K562 (cell line): ENCODE results near the gene TSPAN32. TPM values are rescaled to one million over a fixed set of nuclear protein-coding genes. Genes with fewer than 3 reads are reported as not detected.

Source experiments
- SMAD3 ChIP-seq: fragments of 450-650 bp; formaldehyde crosslinking; conservative IDR thresholded peaks from 2 replicates; pipeline ENCODE4 v1.4.0; 2020; ENCODE audit warnings: mild to moderate bottlenecking
- TEAD1 ChIP-seq, 2 experiments: fragments of 450-650 bp in 1 of 2; sonication (generic) in 1 of 2; formaldehyde crosslinking; IDR thresholded peaks; 2 replicates each; pipeline versions ENCODE4 v1.4.0 to v1.8.0; 2020 to 2022; ENCODE audit warnings: mild to moderate bottlenecking in 2 of 2, missing genetic modification reagents in 1 of 2
- polyA plus RNA-seq, 8 experiments: library from polyadenylated mRNA; depleted of rRNA in 4 of 8; stranded (reverse) in 5 of 8; unstranded in 3 of 8; fragments of >200 nt; fragmentation: Nextera tagmentation in 2 of 8; fragmentation: Illumina TruSeq in 1 of 8; extraction: Ambion mirVana in 2 of 8; extraction: Trizol in 1 of 8; gene quantifications; 2 replicates each; pipeline versions ENCODE4 v1.2.1 to v1.2.3, GENCODE V29; 2011 to 2014; ENCODE audit warnings: inconsistent platforms in 1 of 8, missing spikeins in 1 of 8
- total RNA-seq, 7 experiments: library from RNA; depleted of rRNA in 6 of 7; stranded (reverse); fragments of >200 nt in 6 of 7; fragmentation: Illumina TruSeq in 2 of 7; extraction: Trizol in 2 of 7; gene quantifications; 2 replicates each; pipeline versions ENCODE4 v1.2.1 to v1.2.3, GENCODE V29; 2011 to 2021; ENCODE audit warnings: low replicate concordance in 1 of 7
- TF ChIP-seq, protein P1 (sequence below): sonication (generic); formaldehyde crosslinking; IDR thresholded peaks from 2 replicates; pipeline ENCODE4 v1.8.0; 2023; ENCODE audit warnings: missing genetic modification reagents, mild to moderate bottlenecking, borderline replicate concordance
- TF ChIP-seq, protein P2 (sequence below): fragments of 250-450 bp; sonication (Bioruptor Pico); IDR thresholded peaks from 2 replicates; pipeline ENCODE4 v1.5.0; 2021; ENCODE audit warnings: mild to moderate bottlenecking, moderate library complexity
- TF ChIP-seq, protein P3 (sequence below), 3 experiments: IDR thresholded peaks in 2 of 3; conservative IDR thresholded peaks in 1 of 3; 2 replicates each; pipeline ENCODE4 v1.5.1; 2011 to 2012; ENCODE audit warnings: low read length in 3 of 3, mild to moderate bottlenecking in 3 of 3, control low read depth in 2 of 3, improper control_type of control experiment in 1 of 3, inconsistent platforms in 1 of 3, low read depth in 1 of 3, mixed read lengths in 1 of 3, moderate library complexity in 1 of 3; ENCODE audit not compliant: insufficient read depth in 2 of 3

Gene TSPAN32
- total and polyA plus RNA-seq, 9 of the 15 experiments (the other 6 are each of a cell fraction or from before 2014, with no cell fraction given) = 0.21 to 7.3 (median 2.6) TPM

DNA sequence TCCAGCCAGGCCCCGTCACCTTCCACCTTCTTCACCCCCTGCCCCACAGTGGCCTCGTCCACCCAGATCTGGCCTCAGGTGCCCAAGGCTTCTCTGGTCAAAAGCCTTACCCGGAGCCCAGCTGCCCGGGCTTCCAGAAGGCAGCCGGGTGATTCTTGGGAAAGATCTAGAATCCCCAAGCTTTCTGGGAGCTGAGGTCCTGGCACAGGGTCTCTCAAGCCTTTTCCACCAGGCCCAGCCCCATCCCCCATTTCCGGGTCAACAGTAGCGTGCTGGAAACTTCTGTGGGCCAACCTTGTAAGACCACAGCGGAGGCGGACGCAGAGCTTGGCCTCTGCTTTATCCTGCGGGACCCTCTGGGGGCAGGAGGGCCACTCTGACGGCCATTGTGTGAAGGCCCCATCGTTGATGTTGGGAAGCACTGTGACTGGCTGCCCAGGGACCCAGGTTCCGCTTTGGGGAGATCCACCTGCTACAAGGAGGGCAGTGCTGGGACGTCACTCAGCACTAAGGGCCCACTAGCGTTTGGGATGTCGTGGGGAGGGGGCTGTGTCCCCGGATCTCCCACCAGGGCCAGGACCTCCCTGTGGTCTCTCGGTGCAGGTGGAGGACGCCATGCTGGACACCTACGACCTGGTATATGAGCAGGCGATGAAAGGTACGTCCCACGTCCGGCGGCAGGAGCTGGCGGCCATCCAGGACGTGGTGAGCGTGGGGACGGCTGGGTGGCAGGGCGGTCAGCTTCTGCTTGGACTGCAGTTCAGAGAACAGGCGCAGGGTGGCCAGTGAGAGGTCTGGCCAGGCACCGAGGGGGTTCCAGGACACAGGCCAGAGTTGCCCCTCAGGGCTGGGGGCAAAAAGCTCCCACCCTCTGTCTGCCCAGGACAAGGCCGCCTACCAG lies 11.5 kb downstream of the TSPAN32 start (continued):
- TF ChIP-seq, protein P1, sequence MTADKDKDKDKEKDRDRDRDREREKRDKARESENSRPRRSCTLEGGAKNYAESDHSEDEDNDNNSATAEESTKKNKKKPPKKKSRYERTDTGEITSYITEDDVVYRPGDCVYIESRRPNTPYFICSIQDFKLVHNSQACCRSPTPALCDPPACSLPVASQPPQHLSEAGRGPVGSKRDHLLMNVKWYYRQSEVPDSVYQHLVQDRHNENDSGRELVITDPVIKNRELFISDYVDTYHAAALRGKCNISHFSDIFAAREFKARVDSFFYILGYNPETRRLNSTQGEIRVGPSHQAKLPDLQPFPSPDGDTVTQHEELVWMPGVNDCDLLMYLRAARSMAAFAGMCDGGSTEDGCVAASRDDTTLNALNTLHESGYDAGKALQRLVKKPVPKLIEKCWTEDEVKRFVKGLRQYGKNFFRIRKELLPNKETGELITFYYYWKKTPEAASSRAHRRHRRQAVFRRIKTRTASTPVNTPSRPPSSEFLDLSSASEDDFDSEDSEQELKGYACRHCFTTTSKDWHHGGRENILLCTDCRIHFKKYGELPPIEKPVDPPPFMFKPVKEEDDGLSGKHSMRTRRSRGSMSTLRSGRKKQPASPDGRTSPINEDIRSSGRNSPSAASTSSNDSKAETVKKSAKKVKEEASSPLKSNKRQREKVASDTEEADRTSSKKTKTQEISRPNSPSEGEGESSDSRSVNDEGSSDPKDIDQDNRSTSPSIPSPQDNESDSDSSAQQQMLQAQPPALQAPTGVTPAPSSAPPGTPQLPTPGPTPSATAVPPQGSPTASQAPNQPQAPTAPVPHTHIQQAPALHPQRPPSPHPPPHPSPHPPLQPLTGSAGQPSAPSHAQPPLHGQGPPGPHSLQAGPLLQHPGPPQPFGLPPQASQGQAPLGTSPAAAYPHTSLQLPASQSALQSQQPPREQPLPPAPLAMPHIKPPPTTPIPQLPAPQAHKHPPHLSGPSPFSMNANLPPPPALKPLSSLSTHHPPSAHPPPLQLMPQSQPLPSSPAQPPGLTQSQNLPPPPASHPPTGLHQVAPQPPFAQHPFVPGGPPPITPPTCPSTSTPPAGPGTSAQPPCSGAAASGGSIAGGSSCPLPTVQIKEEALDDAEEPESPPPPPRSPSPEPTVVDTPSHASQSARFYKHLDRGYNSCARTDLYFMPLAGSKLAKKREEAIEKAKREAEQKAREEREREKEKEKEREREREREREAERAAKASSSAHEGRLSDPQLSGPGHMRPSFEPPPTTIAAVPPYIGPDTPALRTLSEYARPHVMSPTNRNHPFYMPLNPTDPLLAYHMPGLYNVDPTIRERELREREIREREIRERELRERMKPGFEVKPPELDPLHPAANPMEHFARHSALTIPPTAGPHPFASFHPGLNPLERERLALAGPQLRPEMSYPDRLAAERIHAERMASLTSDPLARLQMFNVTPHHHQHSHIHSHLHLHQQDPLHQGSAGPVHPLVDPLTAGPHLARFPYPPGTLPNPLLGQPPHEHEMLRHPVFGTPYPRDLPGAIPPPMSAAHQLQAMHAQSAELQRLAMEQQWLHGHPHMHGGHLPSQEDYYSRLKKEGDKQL (CRISPR knock-in tag) = no peak
- TF ChIP-seq SMAD3 (CRISPR knock-in tag) = no peak
- no peak for TF ChIP-seq TEAD1 (CRISPR knock-in tag; IDR thresholded peaks at IDR 0.05)
- TF ChIP-seq, protein P2, sequence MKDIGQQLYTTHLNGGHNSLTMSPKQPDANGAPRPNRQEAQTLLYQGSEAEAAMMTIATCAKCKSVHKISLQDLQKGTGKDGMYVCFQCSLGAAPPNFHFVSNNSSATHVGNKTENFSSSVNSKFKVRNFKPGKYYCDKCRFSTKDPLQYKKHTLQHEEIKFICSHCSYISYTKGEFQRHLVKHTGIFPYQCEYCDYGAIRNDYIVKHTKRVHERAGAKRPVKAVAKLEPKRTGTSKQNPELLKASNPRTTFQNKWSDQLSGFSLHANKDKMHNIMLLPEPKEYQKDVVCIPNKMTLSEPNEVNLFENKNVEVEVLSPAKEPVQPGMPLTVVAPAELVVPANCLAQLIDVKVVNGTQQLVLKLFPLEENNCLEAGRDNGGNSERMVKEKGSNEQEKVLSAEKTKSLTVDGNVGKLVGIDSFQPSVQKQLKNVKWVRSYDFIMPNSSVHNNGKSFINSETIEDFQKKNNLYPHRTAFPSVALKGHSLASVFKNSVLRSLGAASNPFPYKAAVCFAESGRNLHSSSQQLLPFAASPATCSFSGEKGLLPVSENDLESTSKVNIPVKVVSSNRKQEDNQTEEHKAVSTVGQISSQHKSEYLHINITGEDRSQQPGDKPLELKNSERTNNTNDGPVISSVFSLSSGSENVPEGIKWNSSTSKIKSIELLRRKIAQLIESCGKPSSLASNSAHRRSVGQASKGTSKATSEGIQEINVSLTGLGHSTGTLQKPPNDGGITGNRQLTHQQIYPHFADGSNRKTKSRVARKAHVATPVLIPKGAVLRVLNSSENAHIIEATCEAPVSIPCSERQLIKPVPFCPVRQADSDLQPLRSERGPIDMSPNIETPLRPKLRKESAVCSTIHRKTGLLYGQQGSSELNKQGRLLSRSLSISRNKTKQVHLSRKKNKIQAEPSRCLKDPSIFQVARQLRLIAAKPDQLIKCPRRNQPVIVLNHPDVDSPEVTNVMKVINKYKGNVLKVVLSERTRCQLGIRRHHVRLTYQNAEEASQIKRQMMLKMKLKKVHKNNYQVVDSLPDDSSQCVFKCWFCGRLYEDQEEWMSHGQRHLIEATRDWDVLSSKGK (CRISPR knock-in tag) = no peak
- TF ChIP-seq, protein P3, sequence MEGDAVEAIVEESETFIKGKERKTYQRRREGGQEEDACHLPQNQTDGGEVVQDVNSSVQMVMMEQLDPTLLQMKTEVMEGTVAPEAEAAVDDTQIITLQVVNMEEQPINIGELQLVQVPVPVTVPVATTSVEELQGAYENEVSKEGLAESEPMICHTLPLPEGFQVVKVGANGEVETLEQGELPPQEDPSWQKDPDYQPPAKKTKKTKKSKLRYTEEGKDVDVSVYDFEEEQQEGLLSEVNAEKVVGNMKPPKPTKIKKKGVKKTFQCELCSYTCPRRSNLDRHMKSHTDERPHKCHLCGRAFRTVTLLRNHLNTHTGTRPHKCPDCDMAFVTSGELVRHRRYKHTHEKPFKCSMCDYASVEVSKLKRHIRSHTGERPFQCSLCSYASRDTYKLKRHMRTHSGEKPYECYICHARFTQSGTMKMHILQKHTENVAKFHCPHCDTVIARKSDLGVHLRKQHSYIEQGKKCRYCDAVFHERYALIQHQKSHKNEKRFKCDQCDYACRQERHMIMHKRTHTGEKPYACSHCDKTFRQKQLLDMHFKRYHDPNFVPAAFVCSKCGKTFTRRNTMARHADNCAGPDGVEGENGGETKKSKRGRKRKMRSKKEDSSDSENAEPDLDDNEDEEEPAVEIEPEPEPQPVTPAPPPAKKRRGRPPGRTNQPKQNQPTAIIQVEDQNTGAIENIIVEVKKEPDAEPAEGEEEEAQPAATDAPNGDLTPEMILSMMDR (IDR thresholded peaks at IDR 0.05 in 2 of 3, conservative IDR thresholded peaks at IDR 0.05 in 1 of 3; ENCODE audit: insufficient read depth in 2 of 3, low read depth in 1 of 3, low read length in 3 of 3) = peak in 2 of 3 experiments; percentile 23 to 34; a peak in 3 of 6 replicates
- TF ChIP-seq, all 486 proteins: peak for 8
